ENCODE measurements around the gene PPP2R5C.

The PPP2R5C gene

DNA sequence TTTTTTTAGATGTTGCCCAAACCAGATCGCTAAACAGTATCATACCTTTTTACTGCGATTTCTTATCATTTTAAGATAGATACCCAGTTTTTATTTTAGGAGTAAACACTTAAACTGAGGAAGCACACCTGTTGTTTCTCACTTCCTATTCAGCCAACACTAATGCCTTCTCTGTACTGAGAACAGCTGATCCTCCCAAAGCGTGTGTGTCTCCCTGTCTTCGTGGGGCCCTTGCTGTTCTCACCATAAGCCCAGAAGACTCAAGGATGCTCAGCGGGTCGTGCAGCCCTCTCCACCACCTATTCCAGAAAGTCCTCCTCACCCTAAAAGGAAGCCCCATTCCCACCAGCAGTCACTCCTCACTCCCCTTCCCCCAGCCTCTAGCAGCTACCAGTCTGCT, 14.8 kb downstream of the PPP2R5C start:
- H3K4ac ChIP-seq (ENCODE audit: low read depth in 1 of 2, low read length in 2 of 2), result no peak overlapping the region
- H3K18ac ChIP-seq (ENCODE audit: low read depth in 1 of 2, low read length in 2 of 2), result no peak overlapping the region
- H4K91ac ChIP-seq (ENCODE audit: low read length), result no peak overlapping the region
- no peak overlapping the region for H3K9ac ChIP-seq (ENCODE audit: low read length)
- no peak overlapping the region for H2AK5ac ChIP-seq (ENCODE audit: low read length, severe bottlenecking)
- H2BK5ac ChIP-seq (ENCODE audit: low read depth, low read length, poor library complexity, severe bottlenecking), result no peak overlapping the region
- H2BK15ac ChIP-seq (ENCODE audit: low read depth, poor library complexity, severe bottlenecking), result no peak overlapping the region
- H2AFZ ChIP-seq (ENCODE audit: low read depth, low read length), result no peak overlapping the region
- no peaks in the 10 kb centered on the region for H3K9me3 ChIP-seq (ENCODE audit: control insufficient read depth, low read length)
- H3K4me2 ChIP-seq (ENCODE audit: low read length, poor library complexity, severe bottlenecking), result no peak overlapping the region
- peaks cover 17% of the 10 kb centered on the region for H3K4me1 ChIP-seq (ENCODE audit: control insufficient read depth, insufficient read depth, low read depth, low read length)
- H3K14ac ChIP-seq (ENCODE audit: low read length in 2 of 2), result no peak overlapping the region
- no peaks in the 10 kb centered on the region for H3K36me3 ChIP-seq (ENCODE audit: control insufficient read depth in 1 of 2, insufficient read depth in 2 of 2, low read depth in 1 of 2, low read length in 2 of 2)
- peaks cover 20 to 28% of the 10 kb centered on the region in 2 experiments for H3K27me3 ChIP-seq (ENCODE audit: control insufficient read depth in 1 of 2, insufficient read depth in 1 of 2, low read length in 2 of 2)
- no peak overlapping the region for H2BK12ac ChIP-seq (ENCODE audit: low read length in 2 of 2)
- H2BK120ac ChIP-seq (ENCODE audit: low read depth, low read length), result no peak overlapping the region
- H3K79me1 ChIP-seq (replicated peaks; ENCODE audit: low read length, poor library complexity, severe bottlenecking), result peaks cover 39% of the 10 kb centered on the region
- no peak overlapping the region for H3K23ac ChIP-seq (ENCODE audit: low read length in 2 of 2)
- no peak for DNase-seq
- no peak overlapping the region for H4K8ac ChIP-seq (ENCODE audit: low read length)
- WGBS, result 88% methylated on average over 6 of the region's 6 CpGs
- H3K4me3 ChIP-seq (ENCODE audit: insufficient read depth in 1 of 2, low read depth in 1 of 2, low read length in 2 of 2), result no peak overlapping the region
- no peak overlapping the region for H3K27ac ChIP-seq (ENCODE audit: low read length, poor library complexity, severe bottlenecking)

DNA sequence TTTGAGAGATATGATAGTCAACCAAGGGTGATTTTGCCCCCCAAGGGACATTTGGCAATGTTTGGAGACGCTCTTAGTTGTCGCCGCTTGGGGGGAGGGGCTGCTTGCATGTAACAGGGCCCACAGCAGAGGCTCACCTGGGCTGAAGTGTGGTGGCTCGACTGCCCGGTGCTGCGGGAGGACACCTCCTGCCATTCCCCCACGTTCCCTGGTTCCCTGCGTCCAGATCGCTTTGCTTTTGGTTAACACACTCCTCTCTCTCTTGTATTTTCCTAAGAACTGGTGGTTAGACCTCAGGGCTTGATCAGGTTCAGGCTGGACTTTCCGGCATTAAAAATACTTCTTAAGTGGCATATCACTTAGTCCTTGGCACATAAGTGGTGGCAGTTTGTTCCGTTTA, 18.9 kb downstream of the PPP2R5C start:
- Histone ChIP-seq H3K9me3 (ENCODE audit: control insufficient read depth, low read length) (no peaks in the 10 kb centered on the region), H3K18ac (ENCODE audit: low read depth in 1 of 2, low read length in 2 of 2) (no peak overlapping the region), H3K79me1 (replicated peaks; ENCODE audit: low read length, poor library complexity, severe bottlenecking) (peaks cover 34% of the 10 kb centered on the region), H3K4ac (ENCODE audit: low read depth in 1 of 2, low read length in 2 of 2) (no peak overlapping the region), H2AFZ (ENCODE audit: low read depth, low read length) (no peak overlapping the region), H4K8ac (ENCODE audit: low read length) (no peak overlapping the region), H3K4me2 (ENCODE audit: low read length, poor library complexity, severe bottlenecking) (no peak overlapping the region), H2BK15ac (ENCODE audit: low read depth, poor library complexity, severe bottlenecking) (no peak overlapping the region), H3K4me3 (ENCODE audit: insufficient read depth in 1 of 2, low read depth in 1 of 2, low read length in 2 of 2) (no peak overlapping the region), H3K27ac (ENCODE audit: low read length, poor library complexity, severe bottlenecking) (no peak overlapping the region), H3K9ac (ENCODE audit: low read length) (peak overlapping the region; percentile 41), H3K14ac (ENCODE audit: low read length in 2 of 2) (no peak overlapping the region), H4K91ac (ENCODE audit: low read length) (no peak overlapping the region), H2BK12ac (ENCODE audit: low read length in 2 of 2) (no peak overlapping the region), H3K4me1 (ENCODE audit: control insufficient read depth, insufficient read depth, low read depth, low read length) (peaks cover 14% of the 10 kb centered on the region), H2BK120ac (ENCODE audit: low read depth, low read length) (no peak overlapping the region), H2BK5ac (ENCODE audit: low read depth, low read length, poor library complexity, severe bottlenecking) (no peak overlapping the region), H3K36me3 (ENCODE audit: control insufficient read depth in 1 of 2, insufficient read depth in 2 of 2, low read depth in 1 of 2, low read length in 2 of 2) (no peaks in the 10 kb centered on the region), H2AK5ac (ENCODE audit: low read length, severe bottlenecking) (no peak overlapping the region), H3K27me3 (ENCODE audit: control insufficient read depth in 1 of 2, insufficient read depth in 1 of 2, low read length in 2 of 2) (peaks cover 20 to 35% of the 10 kb centered on the region in 2 experiments), H3K23ac (ENCODE audit: low read length in 2 of 2) (no peak overlapping the region)
- peak; percentile 3 for DNase-seq
- WGBS, result 18% methylated on average over 11 of the region's 11 CpGs

DNA sequence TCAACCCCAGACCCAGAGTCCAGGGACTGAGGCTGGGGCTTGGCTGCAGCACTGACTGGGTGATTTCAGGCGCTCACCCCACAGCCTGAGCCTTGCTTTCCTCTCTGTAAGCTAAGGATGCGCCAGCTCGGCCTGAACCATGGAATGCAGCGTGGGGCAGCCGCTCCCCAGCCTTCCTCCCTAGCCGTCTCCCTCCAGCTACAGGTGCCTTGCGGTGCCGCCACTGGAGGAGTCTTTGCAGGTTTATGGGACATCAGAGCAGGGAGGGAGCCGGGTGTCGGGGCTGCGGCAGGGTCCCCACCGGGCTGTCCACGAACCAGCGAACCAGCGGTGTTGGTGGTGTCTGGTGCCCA, 19.4 kb downstream of the PPP2R5C start:
- H3K23ac ChIP-seq (ENCODE audit: low read length in 2 of 2), result peak overlapping the region in 1 of 2 experiments; percentile 66
- H2BK15ac ChIP-seq (ENCODE audit: low read depth, poor library complexity, severe bottlenecking), result no peak overlapping the region
- H3K4me1 ChIP-seq (ENCODE audit: control insufficient read depth, insufficient read depth, low read depth, low read length), result peaks cover 14% of the 10 kb centered on the region
- peak overlapping the region; percentile 41 for H3K9ac ChIP-seq (ENCODE audit: low read length)
- 2% methylated on average over 10 of the region's 15 CpGs for WGBS
- no peak overlapping the region for H3K18ac ChIP-seq (ENCODE audit: low read depth in 1 of 2, low read length in 2 of 2)
- no peak overlapping the region for H3K14ac ChIP-seq (ENCODE audit: low read length in 2 of 2)
- H3K4ac ChIP-seq (ENCODE audit: low read depth in 1 of 2, low read length in 2 of 2), result no peak overlapping the region
- peak overlapping the region; percentile 96 for H3K4me2 ChIP-seq (ENCODE audit: low read length, poor library complexity, severe bottlenecking)
- H3K36me3 ChIP-seq (ENCODE audit: control insufficient read depth in 1 of 2, insufficient read depth in 2 of 2, low read depth in 1 of 2, low read length in 2 of 2), result no peaks in the 10 kb centered on the region
- no peak overlapping the region for H3K27ac ChIP-seq (ENCODE audit: low read length, poor library complexity, severe bottlenecking)
- peaks cover 32% of the 10 kb centered on the region for H3K79me1 ChIP-seq (replicated peaks; ENCODE audit: low read length, poor library complexity, severe bottlenecking)
- H3K27me3 ChIP-seq (ENCODE audit: control insufficient read depth in 1 of 2, insufficient read depth in 1 of 2, low read length in 2 of 2), result peaks cover 20 to 35% of the 10 kb centered on the region in 2 experiments
- DNase-seq, result peak; percentile 6
- H4K8ac ChIP-seq (ENCODE audit: low read length), result no peak overlapping the region
- no peak overlapping the region for H2AFZ ChIP-seq (ENCODE audit: low read depth, low read length)
- H2BK5ac ChIP-seq (ENCODE audit: low read depth, low read length, poor library complexity, severe bottlenecking), result no peak overlapping the region
- no peak overlapping the region for H2BK12ac ChIP-seq (ENCODE audit: low read length in 2 of 2)
- no peaks in the 10 kb centered on the region for H3K9me3 ChIP-seq (ENCODE audit: control insufficient read depth, low read length)
- peak overlapping the region in 1 of 2 experiments; percentile 78 for H3K4me3 ChIP-seq (ENCODE audit: insufficient read depth in 1 of 2, low read depth in 1 of 2, low read length in 2 of 2)
- H4K91ac ChIP-seq (ENCODE audit: low read length), result no peak overlapping the region
- H2AK5ac ChIP-seq (ENCODE audit: low read length, severe bottlenecking), result no peak overlapping the region
- H2BK120ac ChIP-seq (ENCODE audit: low read depth, low read length), result no peak overlapping the region

DNA sequence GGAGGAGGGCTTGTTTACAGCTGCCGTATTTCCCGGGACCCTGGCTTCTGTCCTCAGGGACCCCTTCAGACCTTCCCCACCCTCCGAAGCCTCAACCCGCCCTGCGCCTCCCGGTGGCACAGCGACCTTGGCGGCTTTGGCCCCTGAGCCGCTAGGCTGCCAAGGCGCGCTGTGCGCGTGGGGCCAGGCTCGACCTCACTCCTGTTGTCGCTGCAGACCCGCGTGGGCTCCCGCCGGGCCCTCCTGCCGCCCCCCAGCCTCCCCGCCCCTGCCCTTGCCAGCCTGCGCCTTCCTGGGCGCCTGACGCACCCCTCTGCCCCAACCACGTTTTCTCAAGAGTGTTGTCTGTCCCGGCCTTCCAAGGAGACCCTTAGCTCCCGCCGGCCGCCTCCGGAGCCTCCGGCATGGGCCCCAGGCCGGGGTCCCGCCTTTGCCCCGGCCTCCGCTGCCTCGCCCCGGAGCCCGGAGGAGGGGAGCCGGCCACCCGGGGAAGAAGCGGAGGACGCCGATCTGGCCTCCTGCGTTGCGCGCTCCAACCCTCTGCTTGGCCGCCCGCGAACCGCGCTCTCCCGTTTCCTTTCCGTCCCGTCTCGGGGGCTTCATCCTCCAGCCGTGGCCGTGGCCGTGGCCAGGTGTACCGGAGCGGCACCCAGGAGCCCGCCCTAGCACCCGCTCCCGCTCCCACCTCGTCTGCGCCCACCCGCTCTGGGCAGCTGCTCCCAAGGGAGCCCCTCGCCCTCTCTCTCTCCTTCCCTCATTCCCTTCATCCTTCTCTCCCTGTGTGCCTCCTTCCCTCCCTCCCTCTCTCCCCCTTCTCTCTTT, 19.9 kb downstream of the PPP2R5C start:
- no peaks in the 10 kb centered on the region for H3K9me3 ChIP-seq (ENCODE audit: control insufficient read depth, low read length)
- WGBS, result under 1% methylated on average over 65 of the region's 67 CpGs
- peak overlapping the region; percentile 96 for H3K4me2 ChIP-seq (ENCODE audit: low read length, poor library complexity, severe bottlenecking)
- no peak overlapping the region for H4K91ac ChIP-seq (ENCODE audit: low read length)
- no peaks in the 10 kb centered on the region for H3K36me3 ChIP-seq (ENCODE audit: control insufficient read depth in 1 of 2, insufficient read depth in 2 of 2, low read depth in 1 of 2, low read length in 2 of 2)
- H3K18ac ChIP-seq (ENCODE audit: low read depth in 1 of 2, low read length in 2 of 2), result no peak overlapping the region
- H2AFZ ChIP-seq (ENCODE audit: low read depth, low read length), result no peak overlapping the region
- peaks cover 14% of the 10 kb centered on the region for H3K4me1 ChIP-seq (ENCODE audit: control insufficient read depth, insufficient read depth, low read depth, low read length)
- H2BK15ac ChIP-seq (ENCODE audit: low read depth, poor library complexity, severe bottlenecking), result no peak overlapping the region
- no peak overlapping the region for H3K4ac ChIP-seq (ENCODE audit: low read depth in 1 of 2, low read length in 2 of 2)
- peak overlapping the region in 1 of 2 experiments; percentile 35 for H3K14ac ChIP-seq (ENCODE audit: low read length in 2 of 2)
- H2AK5ac ChIP-seq (ENCODE audit: low read length, severe bottlenecking), result no peak overlapping the region
- no peak overlapping the region for H2BK12ac ChIP-seq (ENCODE audit: low read length in 2 of 2)
- peak overlapping the region; percentile 62 for H3K9ac ChIP-seq (ENCODE audit: low read length)
- no peak overlapping the region for H3K27ac ChIP-seq (ENCODE audit: low read length, poor library complexity, severe bottlenecking)
- H2BK120ac ChIP-seq (ENCODE audit: low read depth, low read length), result no peak overlapping the region
- peaks cover 20 to 35% of the 10 kb centered on the region in 2 experiments for H3K27me3 ChIP-seq (ENCODE audit: control insufficient read depth in 1 of 2, insufficient read depth in 1 of 2, low read length in 2 of 2)
- no peak overlapping the region for H4K8ac ChIP-seq (ENCODE audit: low read length)
- peak overlapping the region; percentile 34 to 78 for H3K4me3 ChIP-seq (ENCODE audit: insufficient read depth in 1 of 2, low read depth in 1 of 2, low read length in 2 of 2)
- H3K23ac ChIP-seq (ENCODE audit: low read length in 2 of 2), result peak overlapping the region in 1 of 2 experiments; percentile 66
- peaks cover 31% of the 10 kb centered on the region for H3K79me1 ChIP-seq (replicated peaks; ENCODE audit: low read length, poor library complexity, severe bottlenecking)
- H2BK5ac ChIP-seq (ENCODE audit: low read depth, low read length, poor library complexity, severe bottlenecking), result no peak overlapping the region
- peak; percentile 11 for DNase-seq

Measured in mesenchymal stem cell (in vitro differentiated cells and primary cell).